GM12801 (cell line): Measurements from ENCODE around the gene KDM4C.

ENCODE experiments used
- CTCF ChIP-seq: IDR thresholded peaks from one replicate; pipeline ENCODE4 v1.5.1; 2011; ENCODE audit warnings: control low read depth; ENCODE audit not compliant: insufficient read length; ENCODE audit errors: extremely low read depth

Gene KDM4C

GRCh38 chr9:7169717-7170389 is 412.1 kb downstream of the KDM4C start:
- no peak for TF ChIP-seq CTCF

GRCh38 chr9:7171396-7172153 is 413.8 kb downstream of the KDM4C start:
- TF ChIP-seq CTCF = no peak

GRCh38 chr9:7172154-7173115 is 414.7 kb downstream of the KDM4C start:
- TF ChIP-seq CTCF = no peak

- TF ChIP-seq CTCF = no peak
Measured at GRCh38 chr9:7173139-7173538, 415.4 kb downstream of the KDM4C start.

- TF ChIP-seq CTCF = no peak
Measured at GRCh38 chr9:7174301-7174700, 416.5 kb downstream of the KDM4C start.

GRCh38 chr9:7174884-7175283 is 417.1 kb downstream of the KDM4C start:
- no peak for TF ChIP-seq CTCF

GRCh38 chr9:7176561-7176960 is 418.8 kb downstream of the KDM4C start:
- TF ChIP-seq CTCF = no peak
